Neural cell (in vitro differentiated cells): ENCODE measurements around the gene HCAR1.
"Not testable (repeated sequence)": the region's sequence is repeated elsewhere in the genome, so short reads cannot be mapped to it uniquely, and the experiment has no call there.

ENCODE experiments used
- CTCF ChIP-seq: fragments of 450-650 bp; IDR thresholded peaks from 2 replicates; pipeline ENCODE4 v1.5.1; 2014; ENCODE audit warnings: antibody characterized with exemption, mild to moderate bottlenecking, moderate library complexity; ENCODE audit not compliant: poor library complexity, severe bottlenecking
- EP300 ChIP-seq: fragments of 450-650 bp; conservative IDR thresholded peaks from 2 replicates; pipeline ENCODE4 v1.6.1; 2014; ENCODE audit warnings: antibody characterized with exemption, mild to moderate bottlenecking, moderate library complexity; ENCODE audit not compliant: poor library complexity, severe bottlenecking
- EZH2 ChIP-seq: fragments of 200-600, 300-800 bp; shearing (Covaris generic), sonication (generic); IDR thresholded peaks from 2 replicates; pipeline ENCODE4 v1.6.1; 2014; ENCODE audit warnings: antibody characterized with exemption, low read length, borderline replicate concordance, mild to moderate bottlenecking; ENCODE audit not compliant: insufficient read depth, poor library complexity, severe bottlenecking
- POLR2AphosphoS5 ChIP-seq: IDR thresholded peaks from 2 replicates; pipeline ENCODE4 v1.6.1; 2012
- RAD21 ChIP-seq: fragments of 450-650 bp; conservative IDR thresholded peaks from 2 replicates; pipeline ENCODE4 v1.6.1; 2014; ENCODE audit warnings: antibody characterized with exemption, mild to moderate bottlenecking, moderate library complexity
- REST ChIP-seq: IDR thresholded peaks from 2 replicates; pipeline ENCODE4 v1.6.1; 2012; ENCODE audit warnings: borderline replicate concordance

- not testable (repeated sequence) for TF ChIP-seq CTCF, POLR2AphosphoS5, EP300, REST, RAD21, EZH2
Measured at GRCh38 chr12:122696922-122697321, 33.7 kb downstream of the HCAR1 start.
